Thyroid gland (tissue), 4 donors: Measurements from ENCODE around the gene RNF125.

ENCODE experiments used
- CTCF ChIP-seq, 6 experiments: fragments of 200-600 bp in 3 of 6; fragments of 450-650 bp in 3 of 6; sonication (generic) in 3 of 6; IDR thresholded peaks; one replicate each; pipeline ENCODE4 v1.5.1; 2016 to 2019; ENCODE audit warnings: antibody characterized with exemption in 6 of 6, mild to moderate bottlenecking in 2 of 6, inconsistent platforms in 1 of 6, moderate library complexity in 1 of 6
- POLR2A ChIP-seq, 2 donors: fragments of 450-650 bp; IDR thresholded peaks; one replicate each; pipeline ENCODE4 v1.6.1; 2017; ENCODE audit warnings: antibody characterized with exemption in 2 of 2, mild to moderate bottlenecking in 2 of 2, moderate library complexity in 1 of 2

- TF ChIP-seq CTCF (IDR thresholded peaks at IDR 0.05), result no peak
- no peak for TF ChIP-seq POLR2A (IDR thresholded peaks at IDR 0.05)
Observed at GRCh38 chr18:32019251-32019948, 775 bp downstream of the RNF125 start.
